Left ventricle myocardium superior (tissue), 1 donor: ENCODE measurements around the gene OTUD3. TPM values are rescaled to one million over a fixed set of nuclear protein-coding genes. Genes with fewer than 3 reads are reported as not detected.
A peak's percentile ranks its signal among the peaks of the same experiment; 100 is the strongest.

Experiments used
- ATAC-seq: fragments of 200-7000 bp; cut with Tn5 transposase; one replicate; pipeline ENCODE4 v1.9.1; 2020; ENCODE audit warnings: mild to moderate bottlenecking, moderate library complexity
- DNase-seq: peaks from one replicate; pipeline ENCODE4 v3.0.0-alpha.2; 2020
- intact Hi-C: fragments of 100-400 bp; cut with micrococcal nuclease; formaldehyde crosslinking; loops from one replicate; pipeline ENCODE4 v1.11.0; 2022
- total RNA-seq: library from RNA; stranded (reverse); fragmentation: NEBNext Ultra II Directional; extraction: Animal tissue kit (Norgen Biotek cat#: 25700); gene quantifications from one replicate; pipeline ENCODE4 v1.2.1, GENCODE V29; 2021
- donor health status: DM: no; HTN: yes; CAD: no; lungs with severe emphysema.

OTUD3 gene
- total RNA-seq, 1 donor from 2014 or later = 3.7 TPM

DNA sequence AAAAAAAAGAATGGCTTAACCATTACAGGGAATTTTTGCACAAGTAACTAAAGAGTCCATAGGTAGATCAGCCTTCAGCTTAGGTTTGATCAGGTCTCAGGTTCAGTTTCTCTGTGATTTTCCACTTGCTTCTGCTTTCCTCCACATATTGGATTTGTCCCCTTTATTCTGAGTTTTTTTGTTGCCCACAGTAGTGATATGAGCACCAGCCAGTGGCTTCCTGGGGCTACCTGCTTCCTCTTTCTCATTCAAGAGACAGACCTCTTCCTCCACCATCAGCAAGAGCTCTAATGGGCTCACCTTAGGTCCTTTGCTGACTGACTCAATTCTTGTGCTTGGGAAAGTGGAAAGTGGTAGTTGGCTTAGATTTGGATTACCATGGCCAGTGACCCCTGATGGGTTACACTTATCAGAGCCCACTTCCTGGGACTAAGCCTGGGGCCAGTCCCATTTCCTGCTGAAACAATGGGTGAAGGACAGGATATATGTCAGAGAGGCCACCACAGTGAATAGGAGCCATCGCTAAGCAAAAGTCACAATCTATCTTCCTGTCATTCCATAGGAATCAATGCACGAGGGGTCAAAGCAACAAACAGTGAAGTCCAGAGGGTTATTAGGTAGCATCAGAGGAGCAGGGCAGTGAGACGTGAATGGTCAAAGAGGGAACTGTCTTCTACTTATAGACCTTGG is 54.0 kb downstream of the OTUD3 start:
- no peak for DNase-seq
- intact Hi-C loops = no loop called here
- ATAC-seq = no peak

DNA sequence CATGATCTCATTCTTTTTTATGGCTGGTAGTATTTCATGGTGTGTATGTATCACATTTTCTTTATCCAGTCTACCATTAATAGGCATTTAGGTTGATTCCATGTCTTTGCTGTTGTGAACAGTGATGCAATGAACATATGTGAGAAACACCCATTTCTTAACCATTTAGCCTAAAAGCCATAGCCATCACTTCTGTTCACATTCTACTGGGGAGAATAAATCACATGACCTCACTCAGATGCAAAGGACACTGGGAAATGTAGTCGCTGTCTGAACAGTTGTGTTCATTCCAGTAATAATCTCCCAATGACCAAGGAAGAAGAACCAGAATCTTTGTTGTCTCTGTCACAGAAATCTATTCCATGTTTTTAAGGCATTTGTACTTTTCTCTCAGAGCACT is 56.3 kb downstream of the OTUD3 start:
- DNase-seq (no peak), ATAC-seq (no peak)
- intact Hi-C loops = no loop called here

DNA sequence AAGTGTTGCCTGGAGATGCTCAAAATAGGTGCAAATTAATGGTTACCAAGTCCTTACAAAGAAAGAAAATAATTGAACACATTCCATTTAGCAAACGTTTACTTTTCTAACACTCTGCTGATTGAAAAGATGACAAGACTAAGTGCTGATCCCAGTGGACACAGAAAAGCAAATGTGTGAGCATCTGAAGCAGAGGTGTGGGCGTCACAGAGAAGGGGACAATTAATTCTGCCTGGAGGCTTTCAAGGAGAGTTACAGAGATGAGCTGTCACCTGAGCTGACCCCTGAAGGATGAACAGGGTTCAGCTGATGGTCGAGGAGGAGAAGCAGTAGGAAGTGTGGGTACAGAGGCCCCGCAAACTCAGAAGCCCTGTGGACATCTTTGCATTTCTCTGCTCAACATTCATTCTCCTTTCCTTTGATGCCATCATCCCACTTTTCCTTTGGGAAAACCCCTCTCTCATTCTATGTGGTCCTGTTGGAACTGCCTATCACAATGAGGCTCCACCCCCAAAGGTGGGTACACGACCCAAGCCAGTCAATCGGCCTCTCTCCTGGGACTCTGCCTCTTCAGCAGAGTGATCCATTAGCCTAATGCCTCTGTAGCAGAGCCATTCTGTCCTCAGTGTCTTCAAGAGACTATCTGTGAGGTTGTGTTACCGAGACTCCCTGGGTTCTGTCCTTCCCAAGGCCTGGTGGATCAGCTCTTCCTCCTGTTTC is 58.5 kb downstream of the OTUD3 start:
- ATAC-seq (no peak), DNase-seq (no peak)
- intact Hi-C loops = no loop called here

DNA sequence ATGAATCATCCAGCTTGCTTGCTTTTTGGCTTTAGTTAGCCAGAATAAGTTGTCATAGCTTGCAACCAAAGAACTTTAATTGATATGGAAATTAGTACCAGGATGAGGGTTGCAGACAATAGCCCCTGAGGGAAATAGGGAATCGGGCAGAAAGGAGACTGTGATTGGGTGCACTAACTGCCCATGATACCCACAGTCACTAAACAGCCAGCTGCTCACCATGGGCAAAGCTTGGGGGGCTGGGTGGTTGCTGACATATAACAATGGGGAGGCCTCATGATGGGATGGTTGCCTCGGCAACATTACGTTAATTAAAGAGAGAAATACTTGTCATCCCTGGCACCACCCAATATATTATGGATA is 59.0 kb downstream of the OTUD3 start:
- intact Hi-C loops = no loop called here
- DNase-seq = no peak
- ATAC-seq = no peak

DNA sequence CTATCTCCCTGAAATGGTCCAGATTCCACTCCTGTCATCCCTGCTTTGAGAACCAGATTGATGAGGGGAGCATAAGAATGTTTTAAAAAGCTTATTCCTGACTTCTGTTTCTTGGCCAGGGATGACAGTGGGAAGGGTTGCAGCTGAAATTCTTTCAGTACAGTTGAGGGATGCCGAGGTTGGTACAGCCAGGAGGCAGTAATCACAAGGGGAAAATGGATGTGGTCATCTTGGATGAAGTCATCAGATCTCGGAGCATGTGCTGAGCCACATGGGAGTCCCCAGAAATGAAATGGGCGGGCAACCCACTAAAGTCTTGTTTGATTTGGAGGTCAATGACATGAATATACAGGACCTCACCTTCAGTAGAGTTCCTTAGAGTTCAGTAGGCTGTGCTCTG is 59.9 kb downstream of the OTUD3 start:
- ATAC-seq (peak; percentile 36), DNase-seq (no peak)
- intact Hi-C loops = no loop called here

DNA sequence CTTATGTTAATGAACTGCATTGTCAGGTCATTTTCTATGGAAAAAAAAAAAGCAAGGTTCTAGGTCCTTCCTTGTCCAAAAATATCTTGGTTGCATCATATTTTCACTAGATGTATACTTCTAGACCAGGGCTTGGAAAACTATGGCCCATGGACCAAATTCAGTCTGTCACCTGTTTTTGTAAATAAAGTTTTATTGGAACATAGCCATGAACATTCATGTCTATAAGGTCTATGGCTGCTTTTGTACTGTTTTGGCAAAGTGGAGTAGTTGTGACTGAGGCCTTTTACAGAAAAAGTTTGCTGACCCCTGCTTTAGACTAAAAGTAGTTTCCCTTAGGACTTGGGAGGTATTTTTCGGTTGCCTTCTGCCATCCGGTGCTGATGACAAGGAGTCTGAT is 60.5 kb downstream of the OTUD3 start:
- ATAC-seq = no peak
- intact Hi-C loops = no loop called here
- DNase-seq = no peak

DNA sequence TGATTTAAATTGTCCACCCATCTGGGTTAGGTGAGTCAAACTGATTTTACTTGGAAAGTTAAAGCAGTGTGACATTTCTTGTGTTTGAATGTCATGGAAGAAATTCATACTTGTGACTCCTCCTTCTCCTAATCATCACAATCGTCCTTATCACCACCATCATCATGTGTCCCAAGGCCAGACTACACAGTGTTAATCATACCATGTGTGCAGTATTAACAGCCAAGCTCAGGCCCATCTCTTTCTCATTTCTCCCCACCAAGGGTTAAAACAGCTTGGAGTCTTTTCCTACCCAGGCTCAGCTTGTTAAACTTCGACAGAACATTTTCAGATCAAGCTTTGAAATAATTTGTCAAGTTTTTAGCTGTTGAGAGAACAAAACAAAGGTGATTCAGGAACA is 63.7 kb downstream of the OTUD3 start:
- intact Hi-C loops = no loop called here
- DNase-seq (no peak), ATAC-seq (no peak)

DNA sequence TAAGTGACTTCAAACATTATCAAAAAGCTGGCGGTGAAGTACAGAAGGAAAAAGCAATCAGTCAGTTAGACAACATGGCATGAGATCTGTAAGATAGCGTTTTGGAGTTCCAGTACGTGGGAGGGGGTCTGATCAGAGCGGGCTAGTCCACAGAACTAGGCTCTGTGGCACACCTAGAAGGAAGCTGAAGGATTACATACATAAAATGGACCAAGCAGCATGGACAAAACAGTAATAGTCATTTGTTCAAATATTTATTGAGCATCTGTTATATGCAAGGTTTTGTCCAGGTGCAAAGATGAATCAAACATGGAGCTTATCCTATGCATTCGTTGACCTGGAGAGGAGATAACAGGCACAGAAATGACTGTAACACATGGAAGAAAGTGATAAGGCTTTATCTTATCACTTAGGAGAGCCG is 64.1 kb downstream of the OTUD3 start:
- intact Hi-C loops = no loop called here
- ATAC-seq (no peak), DNase-seq (no peak)

DNA sequence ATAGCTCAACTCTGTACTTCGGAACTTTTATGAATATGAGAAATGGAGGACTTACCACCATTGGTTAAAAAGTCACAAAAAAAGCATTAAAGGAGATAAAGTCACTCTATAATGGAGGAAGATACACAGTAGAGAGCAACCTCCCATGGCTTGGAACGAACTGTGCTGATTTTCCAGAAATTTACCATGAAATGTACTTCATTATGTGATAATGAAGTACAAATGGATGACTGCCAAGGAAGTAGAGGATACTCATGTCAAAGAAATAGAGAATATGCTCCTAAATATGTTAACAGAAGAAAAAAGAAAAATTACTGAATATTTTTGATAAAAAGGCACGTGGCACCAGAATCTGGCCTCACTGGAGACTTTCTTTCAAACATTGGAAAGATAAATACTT is 64.8 kb downstream of the OTUD3 start:
- intact Hi-C loops = no loop called here
- DNase-seq = no peak
- no peak for ATAC-seq

DNA sequence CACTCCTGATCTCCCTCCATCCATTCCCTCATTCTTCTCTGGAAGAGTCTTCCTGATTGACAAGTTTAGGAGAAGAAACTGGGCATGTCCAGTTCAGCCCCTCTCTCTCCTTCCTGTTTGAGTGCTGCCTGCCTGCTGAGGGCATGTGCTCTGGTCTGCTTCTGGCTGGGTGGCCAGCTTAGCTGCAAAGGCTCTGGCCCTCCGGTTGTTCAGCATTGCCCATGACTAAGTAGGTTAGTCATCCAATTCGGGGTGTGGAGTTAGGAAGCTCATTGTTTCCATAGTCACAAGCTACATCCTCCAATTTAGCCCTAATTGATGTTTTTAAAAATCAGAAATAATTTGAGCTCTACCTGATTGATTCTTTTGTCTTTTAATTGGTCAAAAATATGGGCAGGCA is 66.8 kb downstream of the OTUD3 start:
- intact Hi-C loops = no loop called here
- ATAC-seq (no peak), DNase-seq (no peak)

DNA sequence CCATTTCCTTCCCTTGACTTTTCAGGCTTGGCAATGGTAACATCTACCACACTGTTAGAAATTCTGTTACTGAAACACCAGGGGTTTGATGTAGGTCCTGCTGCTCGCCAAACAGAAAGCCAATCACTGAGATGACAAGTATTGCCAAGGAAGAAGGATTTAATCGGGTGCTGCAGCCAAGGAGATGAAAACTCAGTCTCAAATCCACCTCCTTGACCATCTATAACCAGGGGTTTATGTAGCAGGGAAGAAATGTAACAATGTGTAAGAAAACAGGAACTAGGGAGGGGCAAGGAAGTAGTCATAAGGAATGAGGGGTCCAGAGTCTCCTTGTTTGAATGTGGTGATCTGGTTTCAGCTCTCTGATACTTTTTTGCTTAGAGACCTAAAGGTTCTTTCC is 71.9 kb downstream of the OTUD3 start:
- DNase-seq (no peak), ATAC-seq (no peak)
- intact Hi-C loops = no loop called here

DNA sequence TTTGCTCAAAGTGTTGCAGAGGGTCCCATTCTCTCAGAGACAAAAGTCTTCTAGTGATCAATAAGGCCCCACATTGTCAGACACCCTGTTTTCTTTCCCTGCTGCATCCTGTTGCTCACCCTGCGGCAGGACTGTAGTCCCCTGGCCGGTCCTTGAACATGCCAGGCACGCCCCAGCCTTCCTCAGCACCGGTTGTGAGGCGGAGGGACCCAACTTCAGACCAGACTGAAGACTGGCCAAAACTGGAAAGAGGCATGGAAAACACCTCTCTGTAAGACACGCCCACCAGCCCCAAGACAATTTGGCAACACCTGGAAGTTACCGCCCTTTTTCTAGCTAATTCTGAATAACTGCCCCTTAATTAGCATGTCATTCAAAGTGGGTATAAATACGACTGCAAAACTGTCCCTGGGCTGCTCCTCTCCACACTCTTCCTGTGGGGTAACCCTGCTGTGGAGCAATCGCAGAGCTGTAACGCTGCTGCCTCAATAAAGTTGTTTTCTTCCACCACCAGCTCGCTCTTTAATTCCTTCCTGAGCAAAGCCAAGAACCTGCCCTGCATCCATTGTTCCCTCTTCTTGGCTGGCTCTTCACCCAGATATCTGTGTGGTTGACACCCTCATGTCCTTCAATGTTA is 73.5 kb downstream of the OTUD3 start:
- ATAC-seq (no peak), DNase-seq (no peak)
- intact Hi-C loops = no loop called here

DNA sequence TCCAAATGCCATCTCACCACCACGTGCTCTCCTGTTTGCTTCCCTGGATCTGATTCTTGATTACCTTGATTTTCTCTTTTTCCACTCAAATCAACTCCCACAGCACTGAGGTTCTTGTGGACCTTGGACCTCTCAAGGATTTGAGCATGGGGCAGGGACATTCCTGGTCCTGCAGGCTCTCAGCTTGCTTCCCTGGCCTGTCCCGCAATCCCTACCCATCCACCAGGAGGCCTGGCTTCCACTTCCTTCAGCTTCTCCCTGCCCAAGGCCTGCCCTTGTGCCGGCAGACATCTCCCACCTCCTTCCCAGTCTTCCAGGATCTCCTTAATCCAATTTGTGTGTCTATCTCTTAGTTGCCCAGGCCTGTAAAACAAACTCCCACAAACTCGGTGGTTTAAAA is 75.6 kb downstream of the OTUD3 start:
- intact Hi-C loops = no loop called here
- DNase-seq (no peak), ATAC-seq (no peak)

DNA sequence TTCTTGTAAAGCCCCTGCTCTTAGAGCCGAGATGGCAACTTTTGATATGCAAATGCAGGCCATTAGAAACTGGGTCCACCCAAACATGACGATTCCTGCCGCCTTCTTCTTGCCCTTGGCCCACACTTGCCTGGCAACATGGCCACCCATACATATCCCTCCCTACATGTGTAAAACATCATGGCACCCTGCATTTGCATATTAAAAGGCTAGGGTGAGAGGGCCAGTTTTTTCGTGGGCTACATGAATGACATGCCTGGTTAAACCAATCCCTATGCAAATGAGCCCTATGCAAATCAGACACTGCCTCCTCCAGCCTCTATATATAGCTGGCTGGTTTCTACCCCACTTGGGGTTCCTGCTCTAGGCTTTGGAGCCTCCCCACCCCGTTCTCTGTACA is 78.4 kb downstream of the OTUD3 start:
- intact Hi-C loops = no loop called here
- DNase-seq (no peak), ATAC-seq (no peak)

Other genes with a start within 250 kb of the OTUD3 start
- gene NBL1, start 238.1 kb upstream of the OTUD3 start, total RNA-seq = 49.1 TPM
- not detected for gene HTR6, start 217.5 kb upstream of the OTUD3 start, total RNA-seq
- gene TMCO4, start 82.5 kb upstream of the OTUD3 start, total RNA-seq = 8.9 TPM
- gene RNF186, start 67.1 kb upstream of the OTUD3 start, total RNA-seq = not detected
- gene PLA2G2E, start 41.2 kb downstream of the OTUD3 start, total RNA-seq = not detected
- 82.2 TPM for gene PLA2G2A, start 97.2 kb downstream of the OTUD3 start, total RNA-seq
- gene PLA2G5, start 187.8 kb downstream of the OTUD3 start, total RNA-seq = 47.1 TPM
- not detected for gene PLA2G2D, start 237.1 kb downstream of the OTUD3 start, total RNA-seq